Esophagus mucosa (tissue), 1 donor: ENCODE measurements around the gene IGFBPL1. TPM values are rescaled to one million over a fixed set of nuclear protein-coding genes. Genes with fewer than 3 reads are reported as not detected.

Experiments used
- total RNA-seq: library from RNA; stranded (reverse); gene quantifications from one replicate; pipeline ENCODE4 v1.2.4, GENCODE V29; 2023
- donor health status: DM: yes; HTN: yes; CAD: no.

Gene IGFBPL1
- total RNA-seq, 1 donor from 2014 or later: not detected

Other genes with a start within 250 kb of the IGFBPL1 start
- 4.2 TPM for gene ALDH1B1, start 31.8 kb downstream of the IGFBPL1 start, total RNA-seq
- 3.0 TPM for gene ANKRD18A, start 196.1 kb upstream of the IGFBPL1 start, total RNA-seq